DND-41 (cell line): ENCODE data around the gene RYR3.

Source experiments
- ATAC-seq: fragments of 200-7000 bp; cut with Tn5 transposase; 3 replicates; pipeline ENCODE4 v1.9.1; 2021; ENCODE audit warnings: low read depth; ENCODE audit not compliant: insufficient read depth
- DNase-seq: peaks from one replicate; pipeline ENCODE4 v3.0.0-alpha.2; 2020
- H2AFZ ChIP-seq: 2 replicates; pipeline ENCODE4 v1.6.0; 2012; ENCODE audit warnings: low read depth, low read length
- H3K27ac ChIP-seq: 2 replicates; pipeline ENCODE4 v1.5.1; 2012; ENCODE audit warnings: low read length, inconsistent platforms
- H3K27me3 ChIP-seq: fragments of 200-600 bp; sonication (generic); 2 replicates; pipeline ENCODE4 v1.6.0; 2012; ENCODE audit warnings: low read length, mild to moderate bottlenecking, inconsistent platforms; ENCODE audit not compliant: insufficient read depth, poor library complexity
- H3K36me3 ChIP-seq: 2 replicates; pipeline ENCODE4 v1.5.1; 2012; ENCODE audit warnings: low read length, inconsistent platforms; ENCODE audit not compliant: insufficient read depth
- H3K4me1 ChIP-seq: 2 replicates; pipeline ENCODE4 v1.5.1; 2012; ENCODE audit warnings: mild to moderate bottlenecking, low read length; ENCODE audit not compliant: insufficient read depth
- H3K4me2 ChIP-seq: 2 replicates; pipeline ENCODE4 v1.6.0; 2012; ENCODE audit warnings: mild to moderate bottlenecking, moderate library complexity, low read length, inconsistent platforms; ENCODE audit not compliant: insufficient read depth
- H3K4me3 ChIP-seq, 2 experiments: fragments of 200-600 bp in 1 of 2; shearing (Covaris generic) in 1 of 2; 2 replicates each; pipeline ENCODE4 v1.5.1; 2012 to 2016; ENCODE audit warnings: inconsistent platforms in 2 of 2, low read length in 2 of 2, mild to moderate bottlenecking in 2 of 2, low read depth in 1 of 2, moderate library complexity in 1 of 2
- H3K79me2 ChIP-seq: 2 replicates; pipeline ENCODE4 v1.6.0; 2012; ENCODE audit warnings: low read length, inconsistent platforms; ENCODE audit not compliant: insufficient read depth
- H3K9ac ChIP-seq: 2 replicates; pipeline ENCODE4 v1.6.0; 2012; ENCODE audit warnings: low read depth, mild to moderate bottlenecking, inconsistent platforms, low read length, moderate library complexity
- H3K9me3 ChIP-seq: 2 replicates; pipeline ENCODE4 v1.5.1; 2012; ENCODE audit warnings: low read length, moderate library complexity, mild to moderate bottlenecking, inconsistent platforms; ENCODE audit not compliant: insufficient read depth, severe bottlenecking
- H4K20me1 ChIP-seq: 2 replicates; pipeline ENCODE4 v1.6.0; 2012; ENCODE audit warnings: low read length; ENCODE audit not compliant: insufficient read depth
- CTCF ChIP-seq: IDR thresholded peaks from 2 replicates; pipeline ENCODE4 v1.5.1; 2012; ENCODE audit warnings: borderline replicate concordance, low read length, moderate library complexity, mild to moderate bottlenecking; ENCODE audit not compliant: poor library complexity, severe bottlenecking; ENCODE audit errors: extremely low read depth
- EZH2 ChIP-seq: IDR thresholded peaks from 3 replicates; pipeline ENCODE4 v1.6.1; 2012; ENCODE audit warnings: borderline replicate concordance, low read depth, mild to moderate bottlenecking, moderate library complexity, low read length, inconsistent platforms; ENCODE audit not compliant: severe bottlenecking

The RYR3 gene

DNA sequence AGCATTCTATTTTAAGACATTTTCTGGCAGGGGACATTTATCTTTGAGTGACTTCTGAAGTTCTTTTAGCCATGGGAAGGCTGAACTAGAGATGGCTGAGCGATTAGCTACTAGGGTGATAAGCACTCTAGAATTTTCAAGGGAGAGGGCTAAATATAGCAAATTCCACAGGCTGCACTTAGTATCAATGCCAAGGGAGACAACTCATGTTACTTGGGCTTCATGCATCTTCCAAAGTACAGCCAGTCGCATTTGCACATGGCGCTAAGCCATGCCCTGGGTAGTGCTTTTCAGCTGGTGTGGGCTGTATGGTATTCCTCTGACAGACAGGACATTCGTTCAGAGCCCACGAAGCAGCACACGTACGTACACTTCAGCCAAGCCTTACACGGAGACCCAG is 69.6 kb downstream of the RYR3 start:
- Histone ChIP-seq H3K27ac (no peak overlapping the region), H3K9ac (no peak overlapping the region), H3K4me2 (no peak overlapping the region), H3K4me1 (no peaks in the 10 kb centered on the region), H3K4me3 (no peak overlapping the region), H3K36me3 (no peaks in the 10 kb centered on the region), H4K20me1 (no peaks in the 10 kb centered on the region), H3K79me2 (no peaks in the 10 kb centered on the region), H3K9me3 (no peaks in the 10 kb centered on the region), H2AFZ (no peak overlapping the region), H3K27me3 (no peaks in the 10 kb centered on the region)
- ATAC-seq, result no peak
- no peak for TF ChIP-seq EZH2
- no peak for DNase-seq

DNA sequence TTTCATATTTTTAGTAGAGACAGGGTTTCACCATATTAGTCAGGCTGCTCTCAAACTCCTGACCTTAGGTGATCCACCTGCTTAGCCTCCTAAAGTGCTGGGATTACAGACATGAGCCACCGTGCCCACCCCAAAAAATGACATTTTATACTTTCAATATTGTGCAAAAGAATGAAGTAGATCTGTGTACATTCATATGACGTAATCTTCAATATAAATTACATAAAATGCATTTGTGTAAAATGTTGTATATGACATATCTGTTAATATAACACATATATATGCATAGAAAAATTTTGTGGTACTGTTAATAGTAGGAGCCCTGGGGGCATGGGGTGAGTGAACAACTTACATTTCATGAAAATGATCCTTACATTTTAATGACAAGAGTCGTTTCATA is 71.7 kb downstream of the RYR3 start:
- H3K27me3 ChIP-seq, result no peaks in the 10 kb centered on the region
- H3K4me3 ChIP-seq, result no peak overlapping the region
- no peak for ATAC-seq
- H3K4me1 ChIP-seq, result no peaks in the 10 kb centered on the region
- no peak overlapping the region for H3K27ac ChIP-seq
- no peaks in the 10 kb centered on the region for H4K20me1 ChIP-seq
- H3K4me2 ChIP-seq, result no peak overlapping the region
- H2AFZ ChIP-seq, result no peak overlapping the region
- no peak overlapping the region for H3K9ac ChIP-seq
- H3K36me3 ChIP-seq, result no peaks in the 10 kb centered on the region
- H3K9me3 ChIP-seq, result no peaks in the 10 kb centered on the region
- TF ChIP-seq EZH2 (no peak), CTCF (no peak)
- H3K79me2 ChIP-seq, result no peaks in the 10 kb centered on the region
- no peak for DNase-seq

DNA sequence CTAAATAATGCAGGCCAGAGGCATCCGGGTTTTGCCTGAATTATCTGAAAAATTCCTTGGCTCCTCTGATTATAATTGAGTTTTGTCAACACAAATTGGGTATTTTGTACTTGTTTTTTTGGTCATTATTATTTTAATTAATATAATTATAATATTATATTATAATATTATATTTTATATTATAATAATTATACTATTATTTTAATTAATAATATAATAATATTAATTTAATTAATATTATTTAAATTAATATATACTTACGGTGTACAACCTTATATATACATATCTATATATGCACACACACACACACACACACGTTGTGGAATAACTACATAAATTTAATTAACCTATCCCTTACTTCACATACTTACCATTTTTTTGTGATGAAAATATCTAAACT is 73.5 kb downstream of the RYR3 start:
- H2AFZ ChIP-seq, result no peak overlapping the region
- no peaks in the 10 kb centered on the region for H3K4me1 ChIP-seq
- H3K79me2 ChIP-seq, result no peaks in the 10 kb centered on the region
- no peaks in the 10 kb centered on the region for H3K36me3 ChIP-seq
- no peak overlapping the region for H3K4me3 ChIP-seq
- H3K4me2 ChIP-seq, result no peak overlapping the region
- TF ChIP-seq CTCF, result no peak
- no peak for TF ChIP-seq EZH2
- H4K20me1 ChIP-seq, result no peaks in the 10 kb centered on the region
- H3K27ac ChIP-seq, result no peak overlapping the region
- no peak overlapping the region for H3K9ac ChIP-seq
- H3K27me3 ChIP-seq, result no peaks in the 10 kb centered on the region
- DNase-seq, result no peak
- no peaks in the 10 kb centered on the region for H3K9me3 ChIP-seq
- ATAC-seq, result no peak

DNA sequence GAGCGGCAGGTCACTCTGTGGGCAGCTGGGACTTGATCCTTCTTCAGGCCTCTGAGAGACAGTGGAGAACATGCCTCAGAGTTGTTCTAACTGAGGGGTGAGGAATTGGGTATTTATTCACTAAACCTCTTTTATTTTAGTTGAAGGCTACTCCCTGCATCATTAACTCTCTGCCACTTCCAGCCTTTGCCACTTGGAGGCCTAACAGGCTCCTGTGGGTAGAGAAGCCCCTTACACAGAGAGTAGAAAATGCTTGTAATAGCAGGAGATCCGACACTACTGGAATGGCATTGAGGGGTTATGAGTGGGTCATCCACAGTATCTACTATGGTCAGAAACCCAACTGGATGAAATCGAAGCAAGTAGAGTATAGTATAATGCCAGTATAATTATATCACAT is 81.7 kb downstream of the RYR3 start:
- Histone ChIP-seq H2AFZ (no peak overlapping the region), H3K36me3 (no peaks in the 10 kb centered on the region), H3K9me3 (no peaks in the 10 kb centered on the region), H4K20me1 (no peaks in the 10 kb centered on the region), H3K4me2 (no peak overlapping the region), H3K4me3 (no peak overlapping the region), H3K79me2 (no peaks in the 10 kb centered on the region), H3K27ac (no peak overlapping the region), H3K4me1 (no peaks in the 10 kb centered on the region), H3K27me3 (peaks cover 3% of the 10 kb centered on the region), H3K9ac (no peak overlapping the region)
- no peak for TF ChIP-seq CTCF
- no peak for TF ChIP-seq EZH2
- ATAC-seq, result no peak
- DNase-seq, result no peak
